GM12878 (cell line): ENCODE measurements around the gene ANKFY1.

Experiments
- NFIC ChIP-seq: IDR thresholded peaks from 2 replicates; pipeline ENCODE4 v1.6.1; 2012; ENCODE audit warnings: low read depth, mild to moderate bottlenecking, inconsistent platforms, low read length, moderate library complexity
- ZNF274 ChIP-seq: IDR thresholded peaks from one replicate; pipeline ENCODE4 v1.8.0; 2011; ENCODE audit not compliant: insufficient read length, insufficient read depth
- TF ChIP-seq, protein P1 (sequence below): IDR thresholded peaks from 2 replicates; pipeline ENCODE4 v1.6.1; 2012; ENCODE audit warnings: mild to moderate bottlenecking, low read depth, low read length

DNA sequence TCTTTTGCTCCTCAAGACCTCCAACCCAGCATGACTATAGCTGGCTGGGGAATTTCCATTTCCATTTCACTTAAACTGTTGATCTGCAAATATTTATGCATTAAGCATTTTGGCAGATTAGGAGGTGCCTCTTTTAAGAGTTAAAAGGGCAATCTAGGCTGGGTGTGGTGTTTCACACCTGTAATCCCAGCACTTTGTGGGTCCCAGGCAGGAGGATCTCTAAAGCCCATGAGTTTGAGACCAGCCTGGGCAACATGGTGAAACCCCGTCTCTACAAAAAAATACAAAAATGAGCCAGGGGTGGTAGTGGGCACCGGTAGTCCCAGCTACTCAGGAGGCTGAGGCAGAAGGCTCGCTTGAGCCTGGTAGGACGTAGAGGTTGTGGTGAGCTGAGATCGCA lies 17.1 kb downstream of the ANKFY1 start:
- TF ChIP-seq NFIC (no peak), ZNF274 (no peak)
- TF ChIP-seq, protein P1, sequence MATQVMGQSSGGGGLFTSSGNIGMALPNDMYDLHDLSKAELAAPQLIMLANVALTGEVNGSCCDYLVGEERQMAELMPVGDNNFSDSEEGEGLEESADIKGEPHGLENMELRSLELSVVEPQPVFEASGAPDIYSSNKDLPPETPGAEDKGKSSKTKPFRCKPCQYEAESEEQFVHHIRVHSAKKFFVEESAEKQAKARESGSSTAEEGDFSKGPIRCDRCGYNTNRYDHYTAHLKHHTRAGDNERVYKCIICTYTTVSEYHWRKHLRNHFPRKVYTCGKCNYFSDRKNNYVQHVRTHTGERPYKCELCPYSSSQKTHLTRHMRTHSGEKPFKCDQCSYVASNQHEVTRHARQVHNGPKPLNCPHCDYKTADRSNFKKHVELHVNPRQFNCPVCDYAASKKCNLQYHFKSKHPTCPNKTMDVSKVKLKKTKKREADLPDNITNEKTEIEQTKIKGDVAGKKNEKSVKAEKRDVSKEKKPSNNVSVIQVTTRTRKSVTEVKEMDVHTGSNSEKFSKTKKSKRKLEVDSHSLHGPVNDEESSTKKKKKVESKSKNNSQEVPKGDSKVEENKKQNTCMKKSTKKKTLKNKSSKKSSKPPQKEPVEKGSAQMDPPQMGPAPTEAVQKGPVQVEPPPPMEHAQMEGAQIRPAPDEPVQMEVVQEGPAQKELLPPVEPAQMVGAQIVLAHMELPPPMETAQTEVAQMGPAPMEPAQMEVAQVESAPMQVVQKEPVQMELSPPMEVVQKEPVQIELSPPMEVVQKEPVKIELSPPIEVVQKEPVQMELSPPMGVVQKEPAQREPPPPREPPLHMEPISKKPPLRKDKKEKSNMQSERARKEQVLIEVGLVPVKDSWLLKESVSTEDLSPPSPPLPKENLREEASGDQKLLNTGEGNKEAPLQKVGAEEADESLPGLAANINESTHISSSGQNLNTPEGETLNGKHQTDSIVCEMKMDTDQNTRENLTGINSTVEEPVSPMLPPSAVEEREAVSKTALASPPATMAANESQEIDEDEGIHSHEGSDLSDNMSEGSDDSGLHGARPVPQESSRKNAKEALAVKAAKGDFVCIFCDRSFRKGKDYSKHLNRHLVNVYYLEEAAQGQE: no peak
